Sciatic nerve (tissue), 2 donors: ENCODE data around the gene GPRIN2. TPM values are rescaled to one million over a fixed set of nuclear protein-coding genes. Genes with fewer than 3 reads are reported as not detected.
"Not testable (repeated sequence)": the region's sequence is repeated elsewhere in the genome, so short reads cannot be mapped to it uniquely, and the experiment has no call there.

ENCODE experiments used
- ATAC-seq: fragments of 200-7000 bp; cut with Tn5 transposase; one replicate; pipeline ENCODE4 v1.9.1; 2020; ENCODE audit warnings: mild to moderate bottlenecking, moderate library complexity
- DNase-seq: peaks from one replicate; pipeline ENCODE4 v3.0.0-alpha.2; 2020; ENCODE audit warnings: low spot score
- intact Hi-C: fragments of 100-400 bp; cut with DNase I; formaldehyde crosslinking; loops from one replicate; pipeline ENCODE4 v1.14.2; 2022
- total RNA-seq: library from RNA; stranded (reverse); fragmentation: NEBNext Ultra II Directional; extraction: Animal tissue kit (Norgen Biotek cat#: 25700); gene quantifications from one replicate; pipeline ENCODE4 v1.2.1, GENCODE V29; 2021
- donor health status: DM: no; HTN: no; CAD: no.
- donor health status: DM: no; HTN: no; CAD: no.

GPRIN2 gene
- total RNA-seq, 1 donor from 2014 or later = 2.0 TPM

GRCh38 chr10:46525824-46526681 is 30.4 kb downstream of the GPRIN2 start:
- DNase-seq (no peak), ATAC-seq (no peak)

GRCh38 chr10:46525177-46525823 is 31.2 kb downstream of the GPRIN2 start:
- DNase-seq (peak; percentile 49), ATAC-seq (no peak)
- intact Hi-C loops = no loop called here

More at GRCh38 chr10:46525824-46526681, 30.4 kb downstream of the GPRIN2 start:
- intact Hi-C loops = no loop called here

GRCh38 chr10:46524472-46525176 is 31.8 kb downstream of the GPRIN2 start:
- intact Hi-C loops = no loop called here
- ATAC-seq = peak; percentile 42
- peak; percentile 61 for DNase-seq

- intact Hi-C loops = no loop called here
- DNase-seq = peak; percentile 62
- no peak for ATAC-seq
These were observed 32.4 kb downstream of the GPRIN2 start for GRCh38 chr10:46523962-46524471.

GRCh38 chr10:46523119-46523961 is 33.1 kb downstream of the GPRIN2 start:
- DNase-seq (peak; percentile 59), ATAC-seq (peak; percentile 9)
- intact Hi-C loops = no loop called here

GRCh38 chr10:46522295-46523118 is 34.0 kb downstream of the GPRIN2 start:
- peak; percentile 46 for DNase-seq
- ATAC-seq = no peak
- intact Hi-C loops = no loop called here

GRCh38 chr10:46520941-46521340 is 35.5 kb downstream of the GPRIN2 start:
- ATAC-seq (no peak), DNase-seq (peak; percentile 54)
- intact Hi-C loops = no loop called here

GRCh38 chr10:46520381-46520780 is 36.1 kb downstream of the GPRIN2 start:
- DNase-seq = peak; percentile 48
- intact Hi-C loops = no loop called here
- ATAC-seq = no peak

- DNase-seq (peak; percentile 46), ATAC-seq (no peak)
- intact Hi-C loops = no loop called here
These were observed 38.3 kb downstream of the GPRIN2 start for GRCh38 chr10:46518028-46518725.

GRCh38 chr10:46517541-46517940 is 38.9 kb downstream of the GPRIN2 start:
- peak; percentile 54 for DNase-seq
- intact Hi-C loops = no loop called here
- no peak for ATAC-seq

GRCh38 chr10:46516660-46517416 is 39.6 kb downstream of the GPRIN2 start:
- no peak for ATAC-seq
- DNase-seq = peak; percentile 56
- intact Hi-C loops = no loop called here

GRCh38 chr10:46515793-46516192 is 40.7 kb downstream of the GPRIN2 start:
- DNase-seq = peak; percentile 47
- intact Hi-C loops = no loop called here
- ATAC-seq = no peak

- peak; percentile 45 for DNase-seq
- intact Hi-C loops = no loop called here
- no peak for ATAC-seq
These were observed 41.1 kb downstream of the GPRIN2 start for GRCh38 chr10:46515366-46515765.

GRCh38 chr10:46514899-46515298 is 41.6 kb downstream of the GPRIN2 start:
- intact Hi-C loops = no loop called here
- peak; percentile 35 for DNase-seq
- no peak for ATAC-seq

- DNase-seq (peak; percentile 54), ATAC-seq (no peak)
- intact Hi-C loops = no loop called here
These were observed 42.0 kb downstream of the GPRIN2 start for GRCh38 chr10:46514431-46514861.

- intact Hi-C loops, DNase-seq, ATAC-seq: not testable (repeated sequence)
These were observed 43.1 kb downstream of the GPRIN2 start for GRCh38 chr10:46513333-46513732.
